BLaER1 treated with 17β-estradiol and CSF1 and Interleukin-3, amounts not matched to agents 10 nM and 100 nM (cell line): ENCODE measurements around the gene HSPA1A.
"Not testable (repeated sequence)": the region's sequence is repeated elsewhere in the genome, so short reads cannot be mapped to it uniquely, and the experiment has no call there.

Experiments used
- H3K27ac ChIP-seq, 11 experiments: shearing (Covaris generic); formaldehyde crosslinking; 2 replicates each; pipeline ENCODE4 v1.8.1; 2022
- H3K27me3 ChIP-seq, 11 experiments: shearing (Covaris generic); formaldehyde crosslinking; 2 replicates each; pipeline ENCODE4 v1.8.1; 2022
- H3K36me3 ChIP-seq, 11 experiments: shearing (Covaris generic); formaldehyde crosslinking; 2 replicates each; pipeline ENCODE4 v1.8.1; 2022
- H3K4me1 ChIP-seq, 10 experiments: shearing (Covaris generic); formaldehyde crosslinking; 2 replicates each; pipeline ENCODE4 v1.8.1; 2022
- H3K4me2 ChIP-seq, 11 experiments: shearing (Covaris generic); formaldehyde crosslinking; 2 replicates each; pipeline ENCODE4 v1.8.1; 2022
- H3K4me3 ChIP-seq, 10 experiments: shearing (Covaris generic); formaldehyde crosslinking; 2 replicates each; pipeline ENCODE4 v1.8.1; 2022
- H3K9ac ChIP-seq, 11 experiments: shearing (Covaris generic); formaldehyde crosslinking; 2 replicates each; pipeline ENCODE4 v1.8.1; 2022
- H3K9me3 ChIP-seq, 11 experiments: shearing (Covaris generic); formaldehyde crosslinking; replicated peaks in 1 of 11; 2 replicates each; pipeline ENCODE4 v1.8.1; 2022
- H4K20me1 ChIP-seq, 11 experiments: shearing (Covaris generic); formaldehyde crosslinking; 2 replicates each; pipeline ENCODE4 v1.8.1; 2022
- Cebpa-rat ChIP-seq, 11 experiments: shearing (Covaris generic); IDR thresholded peaks; 2 replicates each; pipeline ENCODE4 v1.8.1; 2022

The HSPA1A gene

GRCh38 chr6:31791324-31792089 lies 23.8 kb upstream of the HSPA1A start:
- Histone ChIP-seq H3K4me3 (no peak overlapping the region), H3K4me2 (peak overlapping the region in 9 of 11 experiments; percentile 2 to 97 (median 40); a peak in 13 of 22 replicates), H3K9ac (peak overlapping the region in 1 of 11 experiments; percentile 98; a peak in 4 of 22 replicates), H4K20me1 (peaks cover 0 to 24% (median 0%) of the 10 kb centered on the region in 11 experiments; a peak in 3 of 22 replicates), H3K36me3 (peaks cover 15 to 70% (median 61%) of the 10 kb centered on the region in 11 experiments; a peak in 21 of 22 replicates), H3K27ac (peak overlapping the region in 2 of 11 experiments; percentile 8; a peak in 1 of 22 replicates), H3K9me3 (no peaks in the 10 kb centered on the region), H3K4me1 (peaks cover 40 to 62% (median 55%) of the 10 kb centered on the region in 10 experiments), H3K27me3 (no peaks in the 10 kb centered on the region)
- no peak for TF ChIP-seq Cebpa-rat (IDR thresholded peaks at IDR 0.05)

DNA sequence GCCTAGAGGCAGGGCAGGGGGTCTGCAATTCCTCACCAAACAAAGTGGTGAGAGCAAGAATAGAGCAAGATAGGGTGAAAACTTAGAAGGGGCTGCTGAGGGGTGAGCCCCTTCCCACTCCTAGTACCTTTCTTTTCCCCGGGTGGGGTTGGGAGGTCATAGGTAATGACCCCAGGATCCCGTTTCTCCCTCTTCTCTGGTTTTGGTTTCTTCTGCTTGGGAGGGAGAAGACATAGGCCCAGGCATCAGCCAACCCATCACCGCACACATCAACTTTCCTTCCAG lies 23.3 kb upstream of the HSPA1A start:
- Histone ChIP-seq H4K20me1 (peaks cover 0 to 24% (median 0%) of the 10 kb centered on the region in 11 experiments; a peak in 3 of 22 replicates), H3K4me1 (peaks cover 45 to 67% (median 59%) of the 10 kb centered on the region in 10 experiments), H3K9me3 (no peaks in the 10 kb centered on the region), H3K9ac (peak overlapping the region in 6 of 11 experiments; percentile 35 to 99 (median 80); a peak in 7 of 22 replicates), H3K36me3 (peaks cover 15 to 70% (median 59%) of the 10 kb centered on the region in 11 experiments; a peak in 21 of 22 replicates), H3K27ac (peak overlapping the region in 2 of 11 experiments; percentile 8; a peak in 1 of 22 replicates), H3K4me2 (peak overlapping the region in 8 of 11 experiments; percentile 81 to 99 (median 93); a peak in 9 of 22 replicates), H3K4me3 (no peak overlapping the region), H3K27me3 (no peaks in the 10 kb centered on the region)
- no peak for TF ChIP-seq Cebpa-rat (IDR thresholded peaks at IDR 0.05)

DNA sequence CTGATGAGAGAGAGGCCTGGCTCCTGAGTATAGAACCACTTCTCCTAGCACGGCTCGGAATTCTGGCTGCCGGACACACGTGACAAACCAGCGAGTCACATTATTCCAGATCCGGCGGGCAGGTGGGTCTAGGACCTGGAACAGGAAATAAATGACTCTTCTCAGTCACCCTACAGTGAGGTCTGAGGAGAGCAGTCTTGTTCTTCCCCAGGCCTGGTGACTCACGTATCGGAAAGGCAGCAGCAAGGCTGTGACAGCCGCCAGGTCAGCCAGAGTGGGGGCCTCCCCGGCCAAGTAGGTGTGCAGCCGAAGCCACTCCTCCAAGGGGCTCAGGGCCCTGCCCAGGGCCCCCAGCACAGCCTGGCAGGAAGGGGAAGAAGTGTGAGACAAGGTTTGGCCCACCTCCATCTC lies 22.6 kb upstream of the HSPA1A start:
- peak overlapping the region; percentile 27 to 99 (median 92); a peak in 20 of 22 replicates for H3K4me2 ChIP-seq
- H3K27me3 ChIP-seq, result no peaks in the 10 kb centered on the region
- peak overlapping the region in 10 of 11 experiments; percentile 32 to 99 (median 77); a peak in 17 of 22 replicates for H3K9ac ChIP-seq
- peak overlapping the region in 6 of 11 experiments; percentile 22 to 54 (median 39); a peak in 7 of 22 replicates for H3K27ac ChIP-seq
- peaks cover 0 to 24% (median 0%) of the 10 kb centered on the region in 11 experiments; a peak in 3 of 22 replicates for H4K20me1 ChIP-seq
- peaks cover 15 to 68% (median 56%) of the 10 kb centered on the region in 11 experiments; a peak in 21 of 22 replicates for H3K36me3 ChIP-seq
- peak overlapping the region in 5 of 10 experiments; percentile 76 to 97 (median 87); a peak in 4 of 20 replicates for H3K4me3 ChIP-seq
- peaks cover 53 to 75% (median 66%) of the 10 kb centered on the region in 10 experiments for H3K4me1 ChIP-seq
- no peak for TF ChIP-seq Cebpa-rat (IDR thresholded peaks at IDR 0.05)
- no peaks in the 10 kb centered on the region for H3K9me3 ChIP-seq

DNA sequence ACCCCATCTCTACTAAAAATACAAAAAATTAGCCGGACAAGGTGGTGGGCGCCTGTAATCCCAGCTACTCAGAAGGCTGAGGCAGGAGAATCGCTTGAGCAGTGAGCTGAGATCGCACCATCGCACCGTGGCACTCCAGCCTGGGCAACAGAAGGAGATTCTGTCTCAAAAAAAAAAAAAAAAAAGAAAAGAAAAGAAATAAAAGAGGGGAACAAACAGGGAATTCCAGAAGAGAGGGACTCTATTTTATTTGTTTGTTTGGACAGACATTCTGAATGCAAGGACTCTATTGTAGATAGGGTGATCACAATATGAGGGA lies 21.5 kb upstream of the HSPA1A start:
- peak overlapping the region in 9 of 11 experiments; percentile 99 to 100 (median 99); a peak in 15 of 22 replicates for H3K27ac ChIP-seq
- not testable (repeated sequence) for H3K27me3 ChIP-seq, H3K9me3 ChIP-seq
- H3K36me3 ChIP-seq, result peaks cover 15 to 65% (median 47%) of the 10 kb centered on the region in 11 experiments; a peak in 21 of 22 replicates
- peaks cover 0 to 24% (median 0%) of the 10 kb centered on the region in 11 experiments; a peak in 3 of 22 replicates for H4K20me1 ChIP-seq
- H3K9ac ChIP-seq, result peak overlapping the region; percentile 93 to 100 (median 98); a peak in 21 of 22 replicates
- peak overlapping the region; percentile 68 to 97 (median 82); a peak in 19 of 20 replicates for H3K4me3 ChIP-seq
- H3K4me1 ChIP-seq, result peaks cover 64 to 85% (median 74%) of the 10 kb centered on the region in 10 experiments
- peak overlapping the region; percentile 81 to 99 (median 94) for H3K4me2 ChIP-seq

DNA sequence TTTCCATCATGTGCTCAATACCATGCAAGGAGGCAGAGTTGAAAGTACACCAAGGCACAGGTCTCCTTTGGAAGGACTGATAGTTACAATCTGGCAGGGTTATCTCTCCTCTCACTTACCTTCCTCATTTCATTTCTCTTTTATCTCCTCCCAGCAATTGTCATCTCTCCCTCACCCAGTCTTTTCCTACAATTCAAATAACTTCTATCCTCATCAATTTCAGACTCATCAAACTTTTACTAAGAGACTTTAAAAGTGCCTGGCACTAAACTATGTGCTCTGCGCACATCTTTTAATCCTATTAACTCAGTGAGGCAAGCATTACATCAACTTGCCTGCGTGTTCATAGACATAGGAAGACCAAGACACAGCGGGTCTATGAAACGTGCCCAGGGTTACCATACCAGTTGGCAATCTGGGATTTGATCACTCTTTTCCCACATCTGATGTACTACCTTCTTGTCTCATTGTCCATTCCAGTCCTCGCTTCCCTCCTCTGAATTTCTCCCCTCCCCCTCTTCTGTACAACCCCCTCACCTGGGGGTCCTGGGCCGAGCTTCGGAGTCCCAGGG lies 21.0 kb upstream of the HSPA1A start:
- H3K4me3 ChIP-seq, result peak overlapping the region; percentile 68 to 97 (median 82)
- TF ChIP-seq Cebpa-rat (IDR thresholded peaks at IDR 0.05), result no peak
- peaks cover 64 to 83% (median 75%) of the 10 kb centered on the region in 10 experiments for H3K4me1 ChIP-seq
- peak overlapping the region; percentile 99 to 100 (median 99) for H3K27ac ChIP-seq
- H3K4me2 ChIP-seq, result peak overlapping the region; percentile 81 to 99 (median 94)
- H3K36me3 ChIP-seq, result peaks cover 15 to 65% (median 47%) of the 10 kb centered on the region in 11 experiments; a peak in 21 of 22 replicates
- H4K20me1 ChIP-seq, result peaks cover 0 to 22% (median 0%) of the 10 kb centered on the region in 11 experiments; a peak in 3 of 22 replicates
- no peaks in the 10 kb centered on the region for H3K27me3 ChIP-seq
- no peaks in the 10 kb centered on the region for H3K9me3 ChIP-seq
- peak overlapping the region; percentile 93 to 100 (median 98) for H3K9ac ChIP-seq

GRCh38 chr6:31794866-31795615 lies 20.3 kb upstream of the HSPA1A start:
- Histone ChIP-seq H3K4me3 (peak overlapping the region; percentile 68 to 97 (median 82)), H4K20me1 (peaks cover 0 to 18% (median 0%) of the 10 kb centered on the region in 11 experiments; a peak in 3 of 22 replicates), H3K27ac (peak overlapping the region; percentile 99 to 100 (median 99)), H3K4me2 (peak overlapping the region; percentile 81 to 99 (median 94)), H3K27me3 (no peaks in the 10 kb centered on the region), H3K4me1 (peaks cover 58 to 83% (median 75%) of the 10 kb centered on the region in 10 experiments), H3K9ac (peak overlapping the region; percentile 93 to 100 (median 98)), H3K9me3 (no peaks in the 10 kb centered on the region), H3K36me3 (peaks cover 15 to 65% (median 46%) of the 10 kb centered on the region in 11 experiments; a peak in 21 of 22 replicates)
- TF ChIP-seq Cebpa-rat (IDR thresholded peaks at IDR 0.05), result no peak

- peak within 1 kb of the TSS; percentile 93 to 100 (median 98) for H3K9ac ChIP-seq
- H3K4me2 ChIP-seq, result peak within 1 kb of the TSS; percentile 81 to 99 (median 94)
- no peak for TF ChIP-seq Cebpa-rat (IDR thresholded peaks at IDR 0.05)
- H3K4me1 ChIP-seq, result peaks cover 51 to 78% (median 72%) of the 10 kb centered on the region in 10 experiments
- peak within 1 kb of the TSS; percentile 68 to 97 (median 82) for H3K4me3 ChIP-seq
- peak within 1 kb of the TSS; percentile 99 to 100 (median 99) for H3K27ac ChIP-seq
- peaks cover 15 to 65% (median 44%) of the 10 kb centered on the region in 11 experiments; a peak in 21 of 22 replicates for H3K36me3 ChIP-seq
- no peaks in the 10 kb centered on the region for H3K27me3 ChIP-seq
- H4K20me1 ChIP-seq, result peaks cover 0 to 18% (median 0%) of the 10 kb centered on the region in 11 experiments; a peak in 3 of 22 replicates
- H3K9me3 ChIP-seq, result no peaks in the 10 kb centered on the region
Measured at GRCh38 chr6:31795616-31796298, 19.6 kb upstream of the HSPA1A start, which contains the start of gene VARS1. Gene VARS1 (minus strand): TSS chr6:31795752. CDS start chr6:31795217, 535 bp downstream.
